Epithelial cell of proximal tubule (primary cell): ENCODE results near the gene C14orf93. TPM values are rescaled to one million over a fixed set of nuclear protein-coding genes. Genes with fewer than 3 reads are reported as not detected.

Source experiments
- DNase-seq: peaks from one replicate; pipeline ENCODE4 v3.0.0-alpha.2; 2011; ENCODE audit warnings: low read depth
- H3K4me3 ChIP-seq: 2 replicates; pipeline ENCODE4 v1.5.1; 2011; ENCODE audit warnings: low read depth, mild to moderate bottlenecking, low read length
- CTCF ChIP-seq: conservative IDR thresholded peaks from 2 replicates; pipeline ENCODE4 v1.5.1; 2012; ENCODE audit warnings: low read depth, mild to moderate bottlenecking, low read length
- total RNA-seq: library from RNA; depleted of rRNA; stranded (reverse); fragments of >200 nt; gene quantifications from 2 replicates; pipeline ENCODE4 v1.2.3, GENCODE V29; 2015

Gene C14orf93
- total RNA-seq, 1 donor from 2014 or later = 9.4 TPM

- no peak for TF ChIP-seq CTCF
- no peak overlapping the region for H3K4me3 ChIP-seq
- no peak for DNase-seq
Observed at GRCh38 chr14:22987291-22987690, 22.7 kb downstream of the C14orf93 start.

- TF ChIP-seq CTCF = peak; percentile 94
- no peak for DNase-seq
- no peak overlapping the region for H3K4me3 ChIP-seq
Observed at GRCh38 chr14:22986508-22987054, 23.4 kb downstream of the C14orf93 start.

- no peak overlapping the region for H3K4me3 ChIP-seq
- DNase-seq = no peak
- no peak for TF ChIP-seq CTCF
Observed at GRCh38 chr14:22985894-22986507, 23.9 kb downstream of the C14orf93 start.

GRCh38 chr14:22984959-22985658 is 24.8 kb downstream of the C14orf93 start:
- no peak for DNase-seq
- H3K4me3 ChIP-seq = no peak overlapping the region
- no peak for TF ChIP-seq CTCF

- peak; percentile 12 for TF ChIP-seq CTCF
- no peak for DNase-seq
- H3K4me3 ChIP-seq = peak within 1 kb of the TSS; percentile 93
Observed at GRCh38 chr14:22982477-22983245, 27.3 kb downstream of the C14orf93 start, which contains the start of gene AJUBA. Gene AJUBA (minus strand): TSS chr14:22982551. CDS start chr14:22982266, 285 bp downstream.

GRCh38 chr14:22981876-22982476 is 28.0 kb downstream of the C14orf93 start:
- peak overlapping the region; percentile 93 for H3K4me3 ChIP-seq
- TF ChIP-seq CTCF = no peak
- no peak for DNase-seq
